Measurements from ENCODE around the gene RAD50. TPM values are rescaled to one million over a fixed set of nuclear protein-coding genes. Genes with fewer than 3 reads are reported as not detected.

RAD50 gene
- polyA plus RNA-seq, 1 donor (not counting 4 experiments of a cell fraction or from before 2014, with no cell fraction given): 26.3 TPM

GRCh38 chr5:132659598-132660493, 103.1 kb downstream of the RAD50 start:
- Histone ChIP-seq H3K9me1 (ENCODE audit: control insufficient read depth, extremely low read depth, insufficient read depth, low read length) (no peaks in the 10 kb centered on the region), H3K27me3 (ENCODE audit: control insufficient read depth, extremely low read depth, insufficient read depth, low read length) (peaks cover 24% of the 10 kb centered on the region), H3K9ac (ENCODE audit: control insufficient read depth, extremely low read depth, insufficient read depth, low read length) (no peak overlapping the region), H3K4me1 (ENCODE audit: control insufficient read depth, extremely low read depth, insufficient read depth, low read length) (peaks cover 3% of the 10 kb centered on the region), H3K4me2 (ENCODE audit: control insufficient read depth, extremely low read depth, insufficient read depth, low read depth, low read length) (no peak overlapping the region), H3K27ac (ENCODE audit: control insufficient read depth, insufficient read depth, low read length) (no peak overlapping the region), H3K79me2 (ENCODE audit: control insufficient read depth, insufficient read depth, low read length) (no peaks in the 10 kb centered on the region), H2AFZ (ENCODE audit: control insufficient read depth, low read length) (no peak overlapping the region), H4K20me1 (ENCODE audit: control insufficient read depth, extremely low read depth, insufficient read depth, low read length) (no peaks in the 10 kb centered on the region), H3K4me3 (ENCODE audit: control insufficient read depth in 2 of 3, extremely low read depth in 1 of 3, insufficient read depth in 2 of 3, low read depth in 1 of 3, low read length in 3 of 3) (no peak overlapping the region), H3K36me3 (ENCODE audit: control insufficient read depth in 2 of 2, extremely low read depth in 1 of 2, insufficient read depth in 2 of 2, low read length in 2 of 2) (no peaks in the 10 kb centered on the region), H3K9me3 (ENCODE audit: control insufficient read depth, low read depth, low read length) (no peaks in the 10 kb centered on the region)
- no peak for TF ChIP-seq CTCF (optimal IDR thresholded peaks at IDR 0.05 in 1 of 3, IDR thresholded peaks at IDR 0.05 in 1 of 3, conservative IDR thresholded peaks at IDR 0.05 in 1 of 3; ENCODE audit: extremely low read depth in 1 of 3, insufficient read depth in 2 of 3, low read length in 3 of 3)
- no peak for TF ChIP-seq EZH2 (IDR thresholded peaks at IDR 0.05; ENCODE audit: low read length)
- FAIRE-seq (no peak), DNase-seq (ENCODE audit: low read depth, low spot score) (no peak)
- dilution Hi-C loops (cut with MboI; ENCODE audit: extremely low pct_ligation_motif_present, low sequenced_read_pairs): no loop called here

- Histone ChIP-seq H2AFZ (ENCODE audit: control insufficient read depth, low read length) (no peak overlapping the region), H3K79me2 (ENCODE audit: control insufficient read depth, insufficient read depth, low read length) (no peaks in the 10 kb centered on the region), H3K4me2 (ENCODE audit: control insufficient read depth, extremely low read depth, insufficient read depth, low read depth, low read length) (no peak overlapping the region), H3K27ac (ENCODE audit: control insufficient read depth, insufficient read depth, low read length) (no peak overlapping the region), H3K4me1 (ENCODE audit: control insufficient read depth, extremely low read depth, insufficient read depth, low read length) (no peaks in the 10 kb centered on the region), H3K9me1 (ENCODE audit: control insufficient read depth, extremely low read depth, insufficient read depth, low read length) (no peaks in the 10 kb centered on the region), H3K9me3 (ENCODE audit: control insufficient read depth, low read depth, low read length) (no peaks in the 10 kb centered on the region), H3K36me3 (ENCODE audit: control insufficient read depth in 2 of 2, extremely low read depth in 1 of 2, insufficient read depth in 2 of 2, low read length in 2 of 2) (no peaks in the 10 kb centered on the region), H3K9ac (ENCODE audit: control insufficient read depth, extremely low read depth, insufficient read depth, low read length) (no peak overlapping the region), H4K20me1 (ENCODE audit: control insufficient read depth, extremely low read depth, insufficient read depth, low read length) (no peaks in the 10 kb centered on the region), H3K27me3 (ENCODE audit: control insufficient read depth, extremely low read depth, insufficient read depth, low read length) (peaks cover 8% of the 10 kb centered on the region), H3K4me3 (ENCODE audit: control insufficient read depth in 2 of 3, extremely low read depth in 1 of 3, insufficient read depth in 2 of 3, low read depth in 1 of 3, low read length in 3 of 3) (no peak overlapping the region)
- DNase-seq (ENCODE audit: low read depth, low spot score): no peak
- no peak for FAIRE-seq
- TF ChIP-seq EZH2 (IDR thresholded peaks at IDR 0.05; ENCODE audit: low read length) (no peak), CTCF (optimal IDR thresholded peaks at IDR 0.05 in 1 of 3, IDR thresholded peaks at IDR 0.05 in 1 of 3, conservative IDR thresholded peaks at IDR 0.05 in 1 of 3; ENCODE audit: extremely low read depth in 1 of 3, insufficient read depth in 2 of 3, low read length in 3 of 3) (peak in 2 of 3 experiments; percentile 4 to 43)
- dilution Hi-C loops (cut with MboI; ENCODE audit: extremely low pct_ligation_motif_present, low sequenced_read_pairs): no loop called here
These were observed 104.6 kb downstream of the RAD50 start for GRCh38 chr5:132661231-132662003.

All from keratinocyte (primary cell).